Thyroid gland (tissue), 4 donors: Measurements from ENCODE around the gene TM9SF3.

ENCODE experiments used
- POLR2A ChIP-seq, 2 donors: fragments of 450-650 bp; IDR thresholded peaks; one replicate each; pipeline ENCODE4 v1.6.1; 2017; ENCODE audit warnings: antibody characterized with exemption in 2 of 2, mild to moderate bottlenecking in 2 of 2, moderate library complexity in 1 of 2
- TF ChIP-seq, protein P1 (sequence below), 6 experiments: fragments of 200-600 bp in 3 of 6; fragments of 450-650 bp in 3 of 6; sonication (generic) in 3 of 6; IDR thresholded peaks; one replicate each; pipeline ENCODE4 v1.5.1; 2016 to 2019; ENCODE audit warnings: antibody characterized with exemption in 6 of 6, mild to moderate bottlenecking in 2 of 6, inconsistent platforms in 1 of 6, moderate library complexity in 1 of 6

- TF ChIP-seq, protein P1, sequence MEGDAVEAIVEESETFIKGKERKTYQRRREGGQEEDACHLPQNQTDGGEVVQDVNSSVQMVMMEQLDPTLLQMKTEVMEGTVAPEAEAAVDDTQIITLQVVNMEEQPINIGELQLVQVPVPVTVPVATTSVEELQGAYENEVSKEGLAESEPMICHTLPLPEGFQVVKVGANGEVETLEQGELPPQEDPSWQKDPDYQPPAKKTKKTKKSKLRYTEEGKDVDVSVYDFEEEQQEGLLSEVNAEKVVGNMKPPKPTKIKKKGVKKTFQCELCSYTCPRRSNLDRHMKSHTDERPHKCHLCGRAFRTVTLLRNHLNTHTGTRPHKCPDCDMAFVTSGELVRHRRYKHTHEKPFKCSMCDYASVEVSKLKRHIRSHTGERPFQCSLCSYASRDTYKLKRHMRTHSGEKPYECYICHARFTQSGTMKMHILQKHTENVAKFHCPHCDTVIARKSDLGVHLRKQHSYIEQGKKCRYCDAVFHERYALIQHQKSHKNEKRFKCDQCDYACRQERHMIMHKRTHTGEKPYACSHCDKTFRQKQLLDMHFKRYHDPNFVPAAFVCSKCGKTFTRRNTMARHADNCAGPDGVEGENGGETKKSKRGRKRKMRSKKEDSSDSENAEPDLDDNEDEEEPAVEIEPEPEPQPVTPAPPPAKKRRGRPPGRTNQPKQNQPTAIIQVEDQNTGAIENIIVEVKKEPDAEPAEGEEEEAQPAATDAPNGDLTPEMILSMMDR (IDR thresholded peaks at IDR 0.05) = no peak
- no peak for TF ChIP-seq POLR2A (IDR thresholded peaks at IDR 0.05)
These were observed 21.0 kb downstream of the TM9SF3 start for GRCh38 chr10:96565774-96566173.
